HG03520 (cell line): Measurements from ENCODE around the gene GTF2F2.

ENCODE experiments used
- ATAC-seq: cut with Tn5 transposase; IDR thresholded peaks from one replicate; pipeline ENCODE4 v1.9.1; 2021; ENCODE audit warnings: mild to moderate bottlenecking, moderate library complexity; ENCODE audit not compliant: unreplicated experiment

GTF2F2 gene, protein sequence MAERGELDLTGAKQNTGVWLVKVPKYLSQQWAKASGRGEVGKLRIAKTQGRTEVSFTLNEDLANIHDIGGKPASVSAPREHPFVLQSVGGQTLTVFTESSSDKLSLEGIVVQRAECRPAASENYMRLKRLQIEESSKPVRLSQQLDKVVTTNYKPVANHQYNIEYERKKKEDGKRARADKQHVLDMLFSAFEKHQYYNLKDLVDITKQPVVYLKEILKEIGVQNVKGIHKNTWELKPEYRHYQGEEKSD

DNA sequence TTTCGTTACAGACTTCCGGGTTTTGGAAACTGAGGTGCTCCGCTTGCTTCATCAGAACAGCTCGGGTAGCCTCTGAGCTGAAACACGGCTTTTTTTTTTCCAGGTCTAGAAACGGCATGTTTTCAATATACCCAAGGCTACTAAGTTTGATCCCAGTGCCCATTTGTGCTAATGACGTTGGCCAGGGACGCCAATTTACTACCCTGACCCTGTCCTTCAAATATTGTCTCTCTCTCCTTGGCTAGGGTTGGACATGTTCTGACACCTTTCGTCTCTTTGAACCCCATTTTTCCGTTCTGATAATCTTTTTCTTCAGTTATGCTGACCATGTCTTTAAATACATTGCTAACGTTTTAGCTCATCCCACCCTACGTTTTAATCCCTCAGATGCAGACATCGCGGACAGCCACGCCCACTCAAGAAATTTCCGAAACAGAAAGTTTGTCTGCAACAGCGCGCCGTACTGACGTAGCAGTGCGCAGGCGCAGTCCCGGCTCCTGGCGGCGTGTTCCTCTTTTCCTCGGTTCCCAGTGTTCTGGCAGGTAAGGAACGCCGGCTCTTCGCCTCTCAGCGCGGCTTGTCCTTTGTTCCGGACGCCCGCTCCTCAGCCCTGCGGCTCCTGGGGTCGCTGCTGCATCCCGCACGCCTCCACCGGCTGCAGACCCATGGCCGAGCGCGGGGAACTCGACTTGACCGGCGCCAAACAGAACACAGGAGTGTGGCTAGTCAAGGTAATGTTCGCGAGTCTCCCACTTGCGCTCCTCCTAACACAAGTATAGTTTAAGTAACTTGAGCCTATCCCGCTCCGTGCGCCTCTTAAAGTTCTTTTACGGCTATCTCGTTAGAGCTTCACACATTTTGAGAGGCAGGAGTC lies at the start of gene GTF2F2:
TSS of gene GTF2F2 (plus strand) at position 520 of the 874 bp plus-strand sequence. CDS start at position 666, 146 bp downstream.
- peak; percentile 62 for ATAC-seq

DNA sequence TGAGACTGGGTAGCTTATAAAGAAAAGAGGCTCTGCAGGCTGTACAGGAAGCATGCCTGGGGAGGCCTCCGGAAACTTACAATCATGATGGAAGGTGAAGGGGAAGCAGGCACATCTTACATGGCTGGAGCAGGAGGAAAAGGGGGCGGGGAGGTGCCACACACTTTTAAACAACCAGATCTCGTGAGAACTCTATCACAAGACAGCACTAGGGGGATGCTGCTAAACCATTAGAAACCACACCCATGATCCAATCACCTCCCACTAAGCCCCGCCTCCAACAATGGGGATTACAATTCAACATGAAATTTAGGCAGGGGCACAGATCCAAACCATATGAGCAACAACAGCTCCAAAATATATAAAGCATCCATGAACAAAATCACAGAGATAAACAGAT lies 46.5 kb upstream of the GTF2F2 start:
- no peak for ATAC-seq

DNA sequence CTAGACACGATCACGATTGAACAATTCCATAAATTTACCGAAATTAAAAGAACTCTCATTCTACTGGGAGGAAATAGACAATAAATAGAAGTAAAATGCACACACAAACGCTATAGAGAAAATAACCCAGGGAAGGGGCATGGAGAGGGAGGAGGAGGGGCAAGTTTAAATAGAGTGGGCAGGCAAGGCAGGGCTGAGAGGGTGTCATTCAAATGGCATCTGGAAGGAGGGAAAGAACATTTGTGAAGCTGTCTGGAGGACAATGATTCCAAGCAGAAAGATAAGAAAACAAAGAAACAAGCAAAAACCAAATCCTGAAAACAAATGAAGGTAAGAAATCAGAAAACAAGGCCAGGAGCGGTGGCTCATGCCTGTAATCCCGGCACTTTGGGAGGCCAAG lies 45.6 kb upstream of the GTF2F2 start:
- no peak for ATAC-seq

DNA sequence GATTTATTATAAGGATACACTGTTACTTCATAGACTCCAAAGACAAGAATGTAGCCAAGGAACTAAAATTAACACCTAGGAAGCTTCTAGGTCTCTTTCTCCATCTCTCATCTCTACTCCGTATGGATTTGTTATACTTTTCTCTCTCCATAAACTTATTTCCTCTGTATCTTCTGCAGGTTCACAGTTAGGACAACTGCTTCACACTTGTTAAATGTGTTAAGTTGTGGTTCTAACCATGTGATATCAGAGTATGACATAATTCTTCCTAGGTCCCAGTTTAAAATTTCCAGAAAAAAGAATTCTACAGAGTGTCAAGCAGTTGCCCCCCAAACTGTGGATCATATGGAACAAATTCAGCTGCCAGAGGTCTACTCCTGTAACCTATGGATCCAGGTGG lies 42.3 kb upstream of the GTF2F2 start:
- no peak for ATAC-seq

DNA sequence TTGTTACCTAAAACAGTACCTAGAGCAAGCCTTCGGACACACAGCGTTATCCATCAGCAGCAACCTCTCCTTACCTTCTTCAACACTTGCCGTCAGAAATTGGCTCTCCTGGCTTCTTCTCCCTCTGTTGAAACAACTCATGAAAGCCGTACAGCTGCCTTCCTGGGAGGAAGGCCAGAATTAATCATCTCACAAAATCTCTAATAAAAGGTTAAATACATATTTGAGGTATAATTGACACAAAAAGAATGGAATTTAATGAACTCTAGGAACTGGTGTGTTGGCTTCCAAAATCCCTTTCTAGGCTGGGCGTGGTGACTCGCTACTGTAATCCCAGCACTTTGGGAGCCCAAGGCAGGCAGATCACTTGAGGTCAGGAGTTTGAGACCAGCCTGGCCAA lies 37.3 kb upstream of the GTF2F2 start:
- ATAC-seq, result no peak

DNA sequence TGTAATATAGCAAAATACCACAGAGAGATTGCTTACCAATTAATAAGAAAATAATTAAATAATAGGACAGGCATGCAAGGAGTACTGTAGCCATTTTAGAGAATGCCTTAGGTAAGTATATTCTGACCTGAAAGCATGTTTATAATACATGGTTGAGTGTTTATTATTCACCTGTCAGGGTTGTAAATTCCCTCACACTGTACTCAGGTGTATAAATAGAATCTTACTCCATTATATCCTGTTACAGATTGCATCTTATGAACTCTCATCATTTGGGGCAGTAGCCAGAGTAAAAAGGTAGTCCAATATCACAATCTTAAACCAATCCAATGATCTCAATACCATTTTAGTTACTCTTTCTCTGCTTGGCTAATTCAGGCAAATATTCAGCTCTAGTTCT lies 35.8 kb upstream of the GTF2F2 start:
- ATAC-seq, result no peak

DNA sequence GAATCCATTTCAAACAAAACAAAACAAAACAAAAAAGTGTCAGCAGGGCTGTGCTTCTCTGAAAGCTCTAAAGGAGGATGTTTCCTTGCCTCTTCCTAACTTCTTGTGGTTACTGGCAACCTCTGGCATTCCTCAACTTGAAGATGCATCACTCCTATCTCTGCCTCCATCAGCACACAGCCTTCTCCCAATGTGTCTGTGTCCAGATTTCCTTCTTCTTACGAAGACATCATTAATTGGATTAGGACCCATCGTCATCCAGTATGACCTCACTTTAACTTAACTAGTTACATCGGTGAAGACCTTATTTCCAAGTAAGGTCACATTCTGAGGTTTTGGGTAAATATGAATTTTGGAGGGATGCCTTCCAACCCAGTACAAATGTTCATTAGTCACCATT lies 33.8 kb upstream of the GTF2F2 start:
- ATAC-seq, result no peak

DNA sequence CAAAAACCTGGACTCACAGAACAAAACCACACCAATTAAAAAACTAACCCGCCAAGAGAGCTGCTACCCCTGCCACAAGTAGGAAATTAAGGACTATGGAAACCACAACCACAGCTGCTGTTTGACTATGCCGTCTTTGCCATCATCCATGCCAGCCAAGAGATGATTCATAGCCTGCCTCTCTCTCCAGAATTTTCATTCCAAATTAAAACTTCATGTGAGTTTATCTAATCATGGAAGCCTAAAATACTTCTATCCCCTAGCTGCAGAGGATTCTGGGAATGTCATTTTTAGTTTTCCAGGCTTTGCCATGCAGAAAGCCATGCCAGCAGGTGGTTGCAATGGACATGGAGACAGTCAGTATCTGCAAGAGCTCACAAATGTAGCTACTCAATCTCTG lies 27.6 kb upstream of the GTF2F2 start:
- ATAC-seq, result no peak

DNA sequence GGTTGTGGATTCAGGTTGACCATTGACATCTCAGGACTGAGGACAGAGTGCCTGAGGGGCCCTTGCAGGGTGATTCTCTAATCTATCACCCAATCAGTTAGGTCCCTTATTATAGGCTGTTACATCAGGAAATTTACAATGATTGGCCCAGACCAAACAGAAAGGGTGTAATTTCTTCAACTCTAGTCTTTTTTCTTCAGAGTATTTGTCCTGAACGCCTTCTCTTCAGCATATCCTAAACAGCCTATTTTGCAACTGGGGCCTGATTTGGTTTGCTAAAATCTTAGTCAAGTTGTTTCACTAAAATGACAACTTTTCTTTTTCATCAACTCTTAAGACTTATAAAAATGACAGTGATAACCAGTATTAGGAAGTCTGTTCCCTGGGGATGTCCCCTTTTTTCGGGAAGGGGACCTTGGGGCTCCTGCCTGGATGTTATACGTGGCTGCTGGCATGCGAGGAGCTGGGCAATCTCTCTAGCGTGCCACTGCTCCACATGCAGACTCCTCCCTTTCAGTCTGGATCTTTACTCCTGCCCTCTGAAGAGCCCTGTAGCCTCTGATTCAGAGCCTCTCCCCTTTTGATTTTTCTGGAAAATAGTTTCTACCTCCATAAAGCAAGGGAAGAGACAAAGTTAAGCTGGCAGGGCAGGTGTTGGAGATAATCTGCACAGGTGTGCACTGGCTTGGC lies 19.6 kb upstream of the GTF2F2 start:
- ATAC-seq, result no peak

DNA sequence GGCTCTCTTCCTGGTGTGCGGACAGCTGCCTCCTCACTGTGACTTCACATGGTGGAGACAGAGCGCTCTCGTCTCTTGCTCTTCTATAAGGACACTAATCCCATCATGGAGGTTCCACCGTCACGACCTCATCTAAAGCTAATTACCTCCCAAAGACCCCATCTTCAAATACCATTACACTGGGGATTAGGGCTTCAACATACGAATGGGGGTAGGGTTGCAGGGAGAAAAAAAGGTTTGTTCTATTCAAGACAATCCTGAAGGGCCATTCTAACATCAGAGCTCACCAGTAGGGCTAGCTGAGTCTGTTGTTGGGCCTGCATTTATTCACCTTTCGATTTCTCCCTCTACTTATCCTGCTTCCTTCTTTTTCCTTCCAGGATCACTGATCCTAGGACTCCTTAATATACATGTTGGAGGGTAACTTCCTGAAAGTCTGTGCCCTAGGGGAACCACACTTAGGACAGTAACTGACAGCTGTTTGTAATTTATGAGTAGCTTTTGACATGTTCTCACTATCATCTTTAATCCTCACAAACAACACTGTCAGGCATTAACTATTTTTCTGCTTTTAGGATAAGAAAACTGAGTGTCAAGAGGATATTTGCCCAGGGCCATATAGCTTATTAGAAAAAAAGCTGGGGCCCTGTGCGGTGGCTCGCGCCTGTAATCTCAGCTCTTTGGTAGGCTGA lies 18.8 kb upstream of the GTF2F2 start:
- no peak for ATAC-seq

DNA sequence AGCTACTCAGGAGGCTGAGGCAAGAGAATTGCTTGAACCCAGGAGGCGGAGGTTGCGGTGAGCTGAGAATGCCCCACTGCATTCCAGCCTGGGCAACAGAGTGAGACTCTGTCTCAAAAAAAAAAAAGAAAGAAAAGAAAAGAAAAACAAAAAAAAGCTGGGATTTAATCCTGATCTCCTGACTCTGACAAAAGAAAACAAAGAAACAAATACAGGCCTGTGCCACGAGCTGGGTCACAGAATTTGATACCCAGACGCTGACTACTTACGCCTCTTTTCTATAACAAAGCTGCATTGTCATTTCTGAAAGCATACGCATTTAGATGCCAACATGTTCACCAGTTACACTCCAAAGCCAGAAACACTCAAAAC lies 18.2 kb upstream of the GTF2F2 start:
- ATAC-seq, result no peak

DNA sequence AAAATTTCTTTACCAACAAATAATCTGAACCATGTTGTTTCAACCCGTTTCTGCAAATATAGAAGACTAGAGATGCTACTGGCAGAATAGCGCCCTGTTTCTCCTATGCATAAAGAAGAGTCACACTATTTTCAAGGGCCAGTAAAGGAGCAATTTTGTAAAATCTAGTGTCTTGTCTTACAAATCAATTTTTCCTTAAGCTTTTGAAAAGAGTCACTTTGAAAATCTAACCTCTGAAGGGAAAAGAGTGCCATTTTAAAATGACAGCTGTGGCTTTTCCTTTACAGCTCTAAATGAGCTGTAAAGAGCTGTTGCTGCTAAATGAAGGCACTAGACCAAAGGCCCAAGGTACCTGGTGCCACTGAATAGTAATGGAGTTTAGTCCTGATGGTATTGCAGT lies 16.9 kb upstream of the GTF2F2 start:
- no peak for ATAC-seq

DNA sequence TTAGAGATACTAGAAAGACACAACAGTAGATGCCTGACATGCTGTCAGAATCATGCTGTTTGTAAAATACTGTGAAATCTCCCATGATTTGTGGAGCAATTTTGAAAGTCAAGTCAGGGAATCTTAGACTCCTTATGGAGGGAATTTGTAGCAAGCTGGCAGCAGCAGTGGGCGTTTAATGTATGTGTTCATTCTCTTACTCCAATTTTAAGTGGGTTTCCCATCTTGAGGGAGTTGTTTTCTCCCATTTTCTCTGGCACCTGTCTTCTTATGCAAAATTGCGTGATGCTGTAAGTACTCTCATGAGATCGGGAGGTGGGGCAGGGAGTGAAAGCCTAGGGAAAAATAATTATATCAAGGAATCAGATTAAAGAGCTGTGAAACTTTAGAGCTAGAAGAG lies 16.0 kb upstream of the GTF2F2 start:
- ATAC-seq, result no peak

DNA sequence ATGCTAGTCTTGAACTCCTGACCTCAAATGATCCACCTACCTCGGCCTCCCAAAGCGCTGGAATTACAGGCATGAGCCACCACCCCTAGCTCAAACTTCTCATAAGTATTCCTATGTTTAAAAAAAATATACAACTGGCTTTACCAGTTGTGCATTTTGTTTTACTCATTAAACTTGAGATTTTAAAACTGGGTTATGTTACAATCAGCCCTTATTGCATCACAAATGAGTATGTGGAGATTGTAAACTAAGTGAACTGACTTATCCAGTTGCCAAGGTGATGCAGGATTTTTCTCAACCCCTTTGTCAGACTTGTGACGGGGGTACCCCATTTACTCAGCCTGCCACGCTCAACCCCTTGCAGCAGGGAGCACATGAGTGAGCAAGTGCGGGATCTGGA lies 14.4 kb upstream of the GTF2F2 start:
- ATAC-seq, result no peak

DNA sequence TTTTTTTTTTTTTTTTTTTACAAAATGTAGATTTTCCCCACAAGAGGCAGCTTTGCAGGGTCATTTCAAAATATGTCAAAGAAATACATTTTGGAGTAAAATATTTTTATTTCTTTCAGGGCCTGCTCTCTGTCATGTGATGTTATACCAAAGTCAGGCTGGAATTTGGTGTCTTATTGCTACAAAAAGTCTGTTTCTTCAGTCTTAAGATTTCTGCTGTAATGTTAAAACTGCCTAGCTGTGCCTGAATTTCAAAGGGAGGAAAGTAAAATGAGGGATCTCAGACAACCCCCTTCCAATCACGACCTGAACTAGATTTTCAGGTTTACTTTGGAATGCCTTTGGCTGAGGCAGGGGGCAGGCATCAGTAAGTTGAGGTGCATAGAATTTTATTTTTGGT lies 12.8 kb upstream of the GTF2F2 start:
- ATAC-seq, result no peak

DNA sequence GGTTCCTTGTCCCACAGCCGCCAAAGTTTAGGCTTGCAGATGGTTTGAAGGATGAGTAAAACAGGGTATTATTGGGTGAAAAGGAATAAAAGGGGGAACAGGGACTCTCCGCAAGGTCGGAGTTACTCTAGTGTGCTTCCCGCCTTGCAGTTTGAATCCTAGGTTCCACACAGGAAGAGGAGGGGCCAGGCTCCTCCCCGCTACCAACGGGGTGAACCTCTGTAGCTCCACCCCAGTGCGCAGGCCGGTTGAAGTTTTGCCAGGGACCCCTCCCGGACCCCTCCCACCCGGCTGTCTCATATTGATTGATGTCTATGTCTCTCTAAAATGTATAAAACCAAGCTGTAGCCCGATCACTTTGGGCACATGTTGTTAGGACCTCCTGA lies 11.6 kb upstream of the GTF2F2 start:
- no peak for ATAC-seq

DNA sequence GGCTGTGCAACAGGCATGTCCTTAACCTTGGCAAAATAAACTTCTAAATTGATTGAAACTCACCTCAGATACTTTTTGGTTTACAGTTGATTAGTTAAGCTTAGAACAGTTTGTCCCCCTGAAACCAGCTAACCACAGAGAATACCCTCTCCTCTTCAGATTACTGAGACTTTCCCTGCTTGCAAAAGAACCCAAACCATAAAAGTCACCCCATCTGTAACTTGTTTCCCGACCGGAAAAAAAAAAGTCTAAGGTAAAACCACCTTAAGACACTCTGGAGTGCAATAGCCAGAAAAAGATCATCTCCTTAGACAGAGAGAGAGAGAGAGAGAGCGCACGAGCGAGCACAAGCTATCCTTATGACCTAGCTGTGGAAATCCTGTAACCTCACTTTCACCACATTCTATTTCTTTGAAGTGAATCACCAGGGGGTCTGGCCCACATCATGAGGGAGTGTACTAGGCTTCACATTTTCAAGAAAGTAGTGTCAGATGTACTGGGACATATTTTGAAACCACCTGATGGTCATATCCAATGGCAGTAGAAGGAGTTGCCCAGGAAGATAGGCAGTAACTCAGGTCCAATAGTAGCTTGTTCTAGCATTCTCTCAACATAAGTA lies 11.1 kb upstream of the GTF2F2 start:
- ATAC-seq, result peak; percentile 58

DNA sequence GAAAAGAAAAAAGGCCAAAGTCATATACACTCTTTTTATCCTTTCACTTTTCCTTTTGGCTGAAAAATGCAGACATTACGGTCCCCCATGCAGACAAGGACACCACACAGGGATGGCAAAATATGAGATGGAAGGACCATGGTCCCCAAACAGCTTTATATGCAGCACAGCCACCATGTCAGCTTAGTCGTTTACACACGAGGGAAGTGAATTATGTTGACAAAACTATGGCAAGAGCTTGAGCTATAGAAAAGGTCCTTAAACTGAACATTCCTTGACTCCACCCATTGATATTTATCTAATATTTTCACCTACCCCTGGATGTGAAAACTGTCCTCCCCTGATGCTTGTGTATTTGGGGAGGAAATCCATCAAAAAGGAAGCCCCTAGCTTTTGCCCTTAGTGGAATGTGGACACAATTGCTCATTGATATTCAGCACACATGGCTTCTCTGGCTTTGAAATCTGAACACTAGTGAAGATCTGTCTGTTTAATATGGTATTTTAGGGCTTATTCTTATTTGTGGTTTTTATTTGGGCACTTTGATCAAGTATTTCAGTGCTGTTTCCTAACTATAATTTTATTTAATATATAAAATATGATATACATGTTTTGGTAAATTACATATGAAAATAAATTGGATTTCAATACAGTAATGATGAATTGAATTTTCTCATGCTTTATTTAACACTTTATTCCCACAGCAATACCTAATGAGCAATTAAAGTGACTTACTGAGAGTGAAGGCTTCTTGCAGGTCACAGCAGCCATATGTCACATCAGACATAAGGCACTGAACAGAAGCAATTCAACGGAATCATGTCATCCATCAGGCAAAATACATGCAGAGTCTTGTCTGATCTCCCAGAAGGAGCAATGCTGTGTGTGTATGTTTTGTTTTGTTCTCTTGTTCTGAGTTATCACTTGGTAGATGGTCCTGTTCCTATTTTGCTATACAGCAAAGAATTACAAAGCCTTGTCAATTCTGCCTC lies 6.8 kb upstream of the GTF2F2 start:
- no peak for ATAC-seq

DNA sequence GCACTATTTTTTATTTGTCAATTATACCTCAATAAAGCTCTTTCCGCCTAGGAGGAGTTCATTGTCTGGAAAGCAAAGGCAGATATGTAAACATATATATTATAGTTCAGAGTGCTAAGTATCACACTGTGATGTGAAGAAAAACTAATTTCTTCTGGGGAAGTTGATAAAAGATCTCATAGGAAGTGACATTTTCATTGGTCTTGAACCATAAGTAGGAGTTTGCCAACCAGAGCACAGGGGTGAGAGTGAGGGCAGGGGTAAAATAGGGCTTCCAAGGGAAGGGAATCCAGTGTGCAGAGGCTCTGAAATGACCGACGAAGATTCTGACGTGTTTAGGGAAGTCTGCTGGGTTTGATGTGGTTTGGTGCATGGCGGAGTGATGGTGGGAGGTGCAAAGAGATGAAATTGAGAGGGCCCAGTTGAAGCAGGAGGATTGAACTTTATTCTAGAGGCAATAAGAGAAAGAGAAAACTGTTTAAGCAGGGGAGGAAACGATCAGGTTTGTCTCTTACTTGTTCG lies 780 bp upstream of the GTF2F2 start:
- peak; percentile 36 for ATAC-seq
